Measurements from ENCODE around the gene KIF3A.

The KIF3A gene

GRCh38 chr5:132751971-132752580, 14.7 kb upstream of the KIF3A start:
- in situ Hi-C loops (cut with HindIII; ENCODE audit: low sequenced_read_pairs): no loop called here
- no peak overlapping the region for H3K4me3 ChIP-seq (ENCODE audit: low read depth, low read length)
- no peak for DNase-seq (ENCODE audit: low read depth)
- TF ChIP-seq CTCF (IDR thresholded peaks at IDR 0.05; ENCODE audit: low read depth, low read length, missing control alignments): no peak

DNA sequence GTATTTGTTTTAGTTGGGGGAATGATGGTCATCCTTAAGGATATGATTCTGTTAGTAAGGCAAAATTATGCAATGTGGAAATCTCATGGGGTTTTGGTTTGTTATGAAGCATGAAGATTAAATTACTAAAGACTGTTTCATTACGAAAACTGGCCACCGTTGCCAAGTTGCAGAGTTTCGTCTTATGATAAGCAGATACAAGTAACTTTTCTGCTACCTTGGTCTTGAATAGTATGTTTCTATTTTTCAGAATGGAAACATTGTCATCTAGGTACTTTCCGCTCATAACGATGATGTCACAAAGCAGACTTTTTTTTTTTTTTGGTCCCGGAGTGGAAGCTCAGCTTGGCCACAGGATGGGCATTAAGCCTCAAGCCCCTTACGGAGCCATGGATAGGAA, 14.1 kb upstream of the KIF3A start:
- in situ Hi-C loops (cut with HindIII; ENCODE audit: low sequenced_read_pairs): no loop called here
- peak; percentile 69 for DNase-seq (ENCODE audit: low read depth)
- H3K4me3 ChIP-seq (ENCODE audit: low read depth, low read length): no peak overlapping the region
- no peak for TF ChIP-seq CTCF (IDR thresholded peaks at IDR 0.05; ENCODE audit: low read depth, low read length, missing control alignments)

DNA sequence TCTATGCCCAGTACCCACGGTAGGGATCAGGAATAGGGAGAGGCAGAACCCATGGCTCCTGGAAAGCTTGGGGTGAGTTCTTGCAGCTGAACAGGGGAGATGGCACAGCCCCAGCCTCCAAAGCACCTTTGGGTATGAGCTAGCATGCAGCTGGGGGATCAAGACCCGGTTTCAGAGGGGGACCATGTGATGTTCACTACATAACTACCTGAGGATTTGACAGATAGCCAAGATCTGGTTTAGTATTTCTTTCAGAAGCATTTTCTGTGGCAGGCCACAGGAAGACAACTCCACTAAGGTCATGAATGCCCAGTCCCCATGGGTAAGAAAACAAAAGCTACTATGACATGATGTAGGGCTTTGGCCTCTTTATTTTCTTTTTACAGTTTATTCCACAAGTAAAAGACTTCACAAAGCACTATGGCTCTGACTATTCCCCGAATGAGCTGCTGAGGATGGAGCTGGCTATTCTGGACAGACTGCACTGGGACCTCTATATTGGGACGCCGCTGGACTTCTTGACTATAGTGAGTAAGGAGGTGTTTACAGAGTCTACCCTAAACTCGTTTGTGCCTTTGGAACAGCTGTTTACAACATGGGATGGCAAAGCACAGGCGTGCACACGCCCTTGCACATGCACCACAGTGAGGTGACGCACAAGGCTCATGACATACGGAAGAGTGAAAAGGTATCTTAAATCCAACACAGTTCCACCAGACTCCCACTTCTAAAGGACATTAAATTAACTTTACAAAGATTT, 13.3 kb upstream of the KIF3A start:
- H3K4me3 ChIP-seq (ENCODE audit: low read depth, low read length): no peak overlapping the region
- in situ Hi-C loops (cut with HindIII; ENCODE audit: low sequenced_read_pairs): no loop called here
- TF ChIP-seq CTCF (IDR thresholded peaks at IDR 0.05; ENCODE audit: low read depth, low read length, missing control alignments): no peak
- DNase-seq (ENCODE audit: low read depth): no peak

DNA sequence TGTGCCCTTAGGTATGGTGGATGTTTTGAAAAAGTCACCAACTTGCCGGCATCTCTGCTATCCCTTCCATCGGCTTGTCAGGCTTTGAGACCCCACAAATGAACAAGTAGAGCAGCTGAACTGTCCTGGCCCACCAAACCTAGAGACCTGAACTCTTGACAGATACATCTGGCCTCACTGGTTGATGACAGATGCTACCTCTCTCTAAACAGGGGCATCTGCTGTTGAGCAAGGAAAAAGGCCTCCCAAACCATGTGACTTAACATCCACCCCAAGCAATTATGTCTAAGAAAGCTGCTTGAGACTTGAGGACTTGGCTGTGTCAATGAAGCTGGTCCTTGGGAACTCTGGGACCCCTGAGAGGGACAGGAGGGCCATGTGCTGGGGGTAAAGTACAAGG, 12.2 kb upstream of the KIF3A start:
- in situ Hi-C loops (cut with HindIII; ENCODE audit: low sequenced_read_pairs): no loop called here
- DNase-seq (ENCODE audit: low read depth): no peak
- no peak overlapping the region for H3K4me3 ChIP-seq (ENCODE audit: low read depth, low read length)
- no peak for TF ChIP-seq CTCF (IDR thresholded peaks at IDR 0.05; ENCODE audit: low read depth, low read length, missing control alignments)

GRCh38 chr5:132748522-132749000, 11.2 kb upstream of the KIF3A start:
- in situ Hi-C loops (cut with HindIII; ENCODE audit: low sequenced_read_pairs): no loop called here
- no peak for DNase-seq (ENCODE audit: low read depth)
- no peak overlapping the region for H3K4me3 ChIP-seq (ENCODE audit: low read depth, low read length)
- no peak for TF ChIP-seq CTCF (IDR thresholded peaks at IDR 0.05; ENCODE audit: low read depth, low read length, missing control alignments)

GRCh38 chr5:132747616-132748440, 10.5 kb upstream of the KIF3A start:
- no peak for DNase-seq (ENCODE audit: low read depth)
- peak overlapping the region; percentile 31 for H3K4me3 ChIP-seq (ENCODE audit: low read depth, low read length)
- no peak for TF ChIP-seq CTCF (IDR thresholded peaks at IDR 0.05; ENCODE audit: low read depth, low read length, missing control alignments)
- in situ Hi-C loops (cut with HindIII; ENCODE audit: low sequenced_read_pairs): no loop called here

Data from astrocyte of the cerebellum (primary cell).